ENCODE measurements around the gene KLC1. TPM values are rescaled to one million over a fixed set of nuclear protein-coding genes. Genes with fewer than 3 reads are reported as not detected.

KLC1 gene
- total and polyA plus RNA-seq, 4 donors, result 71.7 to 315 (median 222) TPM

DNA sequence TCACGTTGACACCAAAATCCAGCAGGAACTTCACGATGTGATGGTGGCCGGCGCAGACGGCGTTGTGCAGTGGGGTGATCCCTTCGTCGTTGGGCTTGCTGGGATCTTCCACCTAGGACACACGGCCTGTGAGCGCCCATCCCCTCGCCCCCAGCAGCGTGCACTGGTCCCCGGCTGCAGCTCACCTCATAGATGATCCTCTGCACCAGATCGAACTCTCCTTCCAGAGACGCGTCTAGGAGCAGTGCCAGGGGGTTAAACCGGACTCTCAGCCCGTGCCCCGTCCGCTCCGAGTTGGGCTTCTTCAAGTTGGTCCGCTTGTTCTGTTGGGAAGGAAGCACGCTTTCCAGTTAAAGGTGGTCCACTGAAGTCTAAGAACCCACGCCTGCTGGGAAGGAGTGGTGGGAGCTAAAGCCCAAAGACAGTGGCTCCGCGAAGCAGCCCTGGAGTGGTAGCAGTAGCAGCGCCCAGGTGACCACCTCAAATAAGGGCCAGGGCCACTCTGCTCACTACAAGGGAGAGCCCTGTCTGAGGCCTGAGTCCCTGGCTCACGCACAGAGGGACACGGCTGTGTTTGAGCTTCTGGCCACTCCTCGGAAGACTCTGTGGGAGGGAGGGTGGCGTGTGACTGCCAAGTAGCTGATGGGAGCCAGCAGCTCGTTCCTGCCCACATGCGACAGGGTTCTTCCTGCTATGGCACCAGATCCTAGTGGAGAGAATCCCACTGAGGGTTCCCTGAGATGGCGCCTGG lies 109.9 kb downstream of the KLC1 start:
- H3K27me3 ChIP-seq (ENCODE audit: control insufficient read depth in 1 of 2, insufficient read depth in 2 of 2, low read length in 1 of 2), result no peaks in the 10 kb centered on the region
- ATAC-seq (ENCODE audit: low FRiP score) (no peak), DNase-seq (peak in 1 of 2 donors; percentile 70)
- H3K36me3 ChIP-seq (ENCODE audit: control insufficient read depth in 1 of 2, insufficient read depth in 2 of 2, low read length in 1 of 2), result no peaks in the 10 kb centered on the region
- intact Hi-C loops (cut with DNase I), result no loop called here
- no peaks in the 10 kb centered on the region for H3K4me1 ChIP-seq (ENCODE audit: control insufficient read depth in 1 of 2, insufficient read depth in 2 of 2, low read length in 2 of 2)
- H3K9me3 ChIP-seq (ENCODE audit: control insufficient read depth, low read length), result no peaks in the 10 kb centered on the region
- H3K4me3 ChIP-seq (ENCODE audit: low read length in 2 of 2), result no peak overlapping the region
- H3K27ac ChIP-seq (ENCODE audit: low read depth in 1 of 2, low read length in 2 of 2), result no peak overlapping the region
- WGBS, 2 donors, result 79% methylated on average over 34 of the region's 34 CpGs

DNA sequence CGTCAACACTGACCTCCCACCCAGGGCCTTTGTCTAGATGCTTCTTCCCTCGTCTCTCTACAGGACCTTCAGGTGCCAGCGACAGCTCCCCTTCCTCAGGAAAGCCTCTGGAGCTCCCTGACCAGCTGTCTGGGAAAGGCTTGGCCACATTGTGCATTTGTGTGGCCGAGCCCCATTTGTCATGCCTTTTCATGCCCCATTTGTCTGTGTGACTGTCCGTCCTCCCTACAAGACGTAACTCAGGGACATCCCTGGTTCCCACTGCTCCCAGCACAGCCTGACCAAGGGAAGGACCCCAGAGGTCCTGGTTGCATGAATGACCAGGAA lies 110.4 kb downstream of the KLC1 start:
- H3K4me3 ChIP-seq (ENCODE audit: low read length in 2 of 2), result no peak overlapping the region
- no peak for ATAC-seq (ENCODE audit: low FRiP score)
- intact Hi-C loops (cut with DNase I), result no loop called here
- DNase-seq, result no peak
- H3K27ac ChIP-seq (ENCODE audit: low read depth in 1 of 2, low read length in 2 of 2), result no peak overlapping the region
- no peaks in the 10 kb centered on the region for H3K27me3 ChIP-seq (ENCODE audit: control insufficient read depth in 1 of 2, insufficient read depth in 2 of 2, low read length in 1 of 2)
- WGBS, 2 donors, result 92 to 95% methylated on average over 6 of the region's 6 CpGs
- no peaks in the 10 kb centered on the region for H3K36me3 ChIP-seq (ENCODE audit: control insufficient read depth in 1 of 2, insufficient read depth in 2 of 2, low read length in 1 of 2)
- H3K9me3 ChIP-seq (ENCODE audit: control insufficient read depth, low read length), result no peaks in the 10 kb centered on the region
- no peaks in the 10 kb centered on the region for H3K4me1 ChIP-seq (ENCODE audit: control insufficient read depth in 1 of 2, insufficient read depth in 2 of 2, low read length in 2 of 2)

DNA sequence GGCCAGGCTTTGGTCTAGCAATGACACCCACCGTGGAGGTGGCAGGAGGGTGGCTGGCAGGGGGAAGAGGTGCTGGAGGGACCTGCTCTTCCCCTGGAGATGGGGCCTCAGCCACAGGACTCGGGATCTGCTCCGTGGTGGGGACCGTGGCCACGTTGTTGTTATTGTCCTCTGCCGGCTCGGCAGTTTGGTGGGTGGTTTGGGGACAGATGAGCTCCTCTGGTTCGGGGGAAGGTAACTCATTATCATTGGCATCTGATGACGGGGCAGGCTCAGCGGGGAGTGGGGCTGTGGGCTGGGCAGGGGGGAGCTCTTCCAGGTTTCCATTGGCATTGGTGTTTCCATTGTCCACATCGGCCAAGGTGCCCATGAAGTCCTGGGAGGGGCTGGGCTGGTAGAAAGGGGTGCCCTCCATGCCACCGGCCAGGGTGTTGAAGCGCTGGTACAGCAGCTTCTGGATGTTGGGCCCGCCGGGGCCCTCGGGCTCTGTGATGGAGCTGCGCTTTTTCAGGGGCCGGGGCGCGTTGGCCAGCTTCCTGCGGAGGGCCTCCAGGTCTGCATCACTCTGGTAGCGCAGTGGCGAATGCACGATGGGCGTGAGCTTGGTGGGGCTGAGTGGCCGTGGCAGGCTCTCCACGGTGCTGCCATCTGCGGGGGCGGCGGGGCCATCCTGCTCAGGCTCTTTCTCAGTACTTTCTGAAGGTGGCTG lies 110.9 kb downstream of the KLC1 start:
- intact Hi-C loops (cut with DNase I), result no loop called here
- Histone ChIP-seq H3K27me3 (ENCODE audit: control insufficient read depth in 1 of 2, insufficient read depth in 2 of 2, low read length in 1 of 2) (no peaks in the 10 kb centered on the region), H3K4me1 (ENCODE audit: control insufficient read depth in 1 of 2, insufficient read depth in 2 of 2, low read length in 2 of 2) (no peaks in the 10 kb centered on the region), H3K4me3 (ENCODE audit: low read length in 2 of 2) (no peak overlapping the region), H3K27ac (ENCODE audit: low read depth in 1 of 2, low read length in 2 of 2) (no peak overlapping the region), H3K36me3 (ENCODE audit: control insufficient read depth in 1 of 2, insufficient read depth in 2 of 2, low read length in 1 of 2) (no peaks in the 10 kb centered on the region), H3K9me3 (ENCODE audit: control insufficient read depth, low read length) (no peaks in the 10 kb centered on the region)
- 96% methylated on average over 30 of the region's 30 CpGs for WGBS, 2 donors
- peak in 1 of 2 donors; percentile 72 for DNase-seq
- no peak for ATAC-seq (ENCODE audit: low FRiP score)

DNA sequence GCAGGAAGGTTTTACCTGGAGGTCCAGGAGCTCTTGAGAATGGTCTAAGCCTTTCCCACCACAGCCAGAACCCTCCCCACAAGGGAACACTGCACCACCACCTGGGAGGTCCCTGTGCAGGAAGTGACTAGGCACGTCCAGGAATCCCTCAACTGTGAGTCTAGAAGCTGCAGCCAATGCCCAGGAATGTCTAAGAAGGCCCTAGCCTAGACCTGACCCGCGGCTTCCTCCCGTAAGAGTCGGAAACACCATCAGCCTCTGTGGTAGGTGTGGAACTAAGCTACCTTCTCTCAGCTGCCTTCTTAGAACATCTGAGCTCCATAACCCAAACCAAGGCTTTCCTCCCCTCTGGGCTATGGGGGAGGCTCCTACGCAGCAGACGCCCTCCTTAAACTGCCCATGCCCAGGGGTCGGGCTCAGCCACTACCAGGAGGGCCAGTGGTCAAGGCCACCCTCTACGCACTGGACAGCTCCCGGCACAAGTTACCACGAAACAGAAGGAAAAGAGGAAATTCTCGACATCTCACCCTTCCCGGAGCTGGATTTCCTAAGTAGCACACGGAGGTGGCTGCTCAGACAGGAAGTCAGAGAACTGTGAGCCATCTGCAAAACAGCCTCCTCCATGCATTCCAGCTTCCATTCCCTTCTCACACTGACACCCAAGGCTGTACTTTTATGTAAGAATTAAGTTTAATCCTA lies 112.1 kb downstream of the KLC1 start:
- no peaks in the 10 kb centered on the region for H3K9me3 ChIP-seq (ENCODE audit: control insufficient read depth, low read length)
- intact Hi-C loops (cut with DNase I), result no loop called here
- no peak for ATAC-seq (ENCODE audit: low FRiP score)
- no peaks in the 10 kb centered on the region for H3K4me1 ChIP-seq (ENCODE audit: control insufficient read depth in 1 of 2, insufficient read depth in 2 of 2, low read length in 2 of 2)
- no peaks in the 10 kb centered on the region for H3K36me3 ChIP-seq (ENCODE audit: control insufficient read depth in 1 of 2, insufficient read depth in 2 of 2, low read length in 1 of 2)
- H3K27ac ChIP-seq (ENCODE audit: low read depth in 1 of 2, low read length in 2 of 2), result no peak overlapping the region
- peak in 1 of 2 donors; percentile 37 for DNase-seq
- H3K27me3 ChIP-seq (ENCODE audit: control insufficient read depth in 1 of 2, insufficient read depth in 2 of 2, low read length in 1 of 2), result no peaks in the 10 kb centered on the region
- 87 to 88% methylated on average over 14 of the region's 14 CpGs for WGBS, 2 donors
- H3K4me3 ChIP-seq (ENCODE audit: low read length in 2 of 2), result no peak overlapping the region

DNA sequence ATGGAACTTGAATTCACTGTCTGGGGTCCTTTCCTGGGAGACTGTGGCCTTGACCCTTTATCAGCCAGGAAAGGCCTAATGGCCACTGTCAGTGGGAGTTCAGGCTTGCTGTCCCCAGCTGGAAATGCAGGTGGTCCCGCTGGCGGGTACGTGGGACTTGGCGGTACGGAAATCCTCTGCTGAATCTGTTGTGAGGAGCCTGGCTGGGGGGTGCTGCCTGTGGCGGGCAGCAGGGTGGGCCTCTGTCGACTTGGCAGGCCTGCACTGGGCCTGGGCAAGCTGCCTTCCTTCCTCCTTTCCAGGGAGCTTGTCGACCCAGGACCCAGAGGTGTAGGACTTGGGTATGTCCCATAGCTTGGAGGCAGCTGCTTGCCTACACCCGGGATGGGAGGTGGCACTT lies 112.9 kb downstream of the KLC1 start:
- DNase-seq (peak in 1 of 2 donors; percentile 45), ATAC-seq (ENCODE audit: low FRiP score) (no peak)
- H3K27me3 ChIP-seq (ENCODE audit: control insufficient read depth in 1 of 2, insufficient read depth in 2 of 2, low read length in 1 of 2), result no peaks in the 10 kb centered on the region
- H3K27ac ChIP-seq (ENCODE audit: low read depth in 1 of 2, low read length in 2 of 2), result no peak overlapping the region
- H3K4me3 ChIP-seq (ENCODE audit: low read length in 2 of 2), result no peak overlapping the region
- H3K36me3 ChIP-seq (ENCODE audit: control insufficient read depth in 1 of 2, insufficient read depth in 2 of 2, low read length in 1 of 2), result no peaks in the 10 kb centered on the region
- intact Hi-C loops (cut with DNase I), result no loop called here
- no peaks in the 10 kb centered on the region for H3K9me3 ChIP-seq (ENCODE audit: control insufficient read depth, low read length)
- H3K4me1 ChIP-seq (ENCODE audit: control insufficient read depth in 1 of 2, insufficient read depth in 2 of 2, low read length in 2 of 2), result no peaks in the 10 kb centered on the region
- WGBS, 2 donors, result 81 to 82% methylated on average over 9 of the region's 9 CpGs

DNA sequence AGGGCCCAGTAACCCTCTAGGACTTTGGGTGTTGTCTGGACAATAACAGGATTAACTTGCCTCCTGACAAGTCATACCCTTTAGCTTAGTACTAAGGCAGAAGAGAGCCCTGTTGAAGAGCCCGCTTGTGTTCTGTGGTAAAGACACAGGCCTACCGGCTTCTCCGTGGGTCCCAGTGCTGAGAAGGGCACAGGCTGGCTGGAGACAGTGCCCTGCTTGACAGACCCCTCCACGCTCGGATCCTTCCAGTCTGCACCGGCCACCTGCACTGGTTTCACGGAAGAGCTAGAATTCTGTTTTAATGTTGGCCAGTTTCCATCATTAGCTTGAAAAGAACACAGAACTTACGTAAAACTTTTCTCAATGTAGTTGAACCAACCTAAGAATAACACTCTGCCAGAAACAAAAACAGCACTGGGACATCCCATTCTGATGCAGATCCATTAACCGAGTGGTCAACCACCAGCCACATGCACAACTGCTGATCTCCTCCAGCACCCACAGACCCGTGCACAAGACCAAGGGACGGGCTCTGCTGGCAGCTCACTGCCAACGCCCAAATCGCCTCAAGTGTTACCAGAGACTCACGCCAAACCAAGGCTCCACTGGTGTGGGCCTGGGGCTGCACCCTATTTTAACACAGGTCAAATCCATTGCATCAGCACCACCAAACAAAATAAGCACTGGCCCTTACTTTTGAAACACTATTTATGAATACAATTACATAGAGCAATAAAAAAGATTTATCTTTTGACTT lies 113.7 kb downstream of the KLC1 start:
- H3K27ac ChIP-seq (ENCODE audit: low read depth in 1 of 2, low read length in 2 of 2), result no peak overlapping the region
- WGBS, 2 donors, result 86 to 89% methylated on average over 14 of the region's 14 CpGs
- no peaks in the 10 kb centered on the region for H3K27me3 ChIP-seq (ENCODE audit: control insufficient read depth in 1 of 2, insufficient read depth in 2 of 2, low read length in 1 of 2)
- no peaks in the 10 kb centered on the region for H3K9me3 ChIP-seq (ENCODE audit: control insufficient read depth, low read length)
- H3K4me1 ChIP-seq (ENCODE audit: control insufficient read depth in 1 of 2, insufficient read depth in 2 of 2, low read length in 2 of 2), result no peaks in the 10 kb centered on the region
- no peaks in the 10 kb centered on the region for H3K36me3 ChIP-seq (ENCODE audit: control insufficient read depth in 1 of 2, insufficient read depth in 2 of 2, low read length in 1 of 2)
- ATAC-seq (ENCODE audit: low FRiP score) (no peak), DNase-seq (peak in 1 of 2 donors; percentile 50)
- H3K4me3 ChIP-seq (ENCODE audit: low read length in 2 of 2), result no peak overlapping the region
- intact Hi-C loops (cut with DNase I), result no loop called here

DNA sequence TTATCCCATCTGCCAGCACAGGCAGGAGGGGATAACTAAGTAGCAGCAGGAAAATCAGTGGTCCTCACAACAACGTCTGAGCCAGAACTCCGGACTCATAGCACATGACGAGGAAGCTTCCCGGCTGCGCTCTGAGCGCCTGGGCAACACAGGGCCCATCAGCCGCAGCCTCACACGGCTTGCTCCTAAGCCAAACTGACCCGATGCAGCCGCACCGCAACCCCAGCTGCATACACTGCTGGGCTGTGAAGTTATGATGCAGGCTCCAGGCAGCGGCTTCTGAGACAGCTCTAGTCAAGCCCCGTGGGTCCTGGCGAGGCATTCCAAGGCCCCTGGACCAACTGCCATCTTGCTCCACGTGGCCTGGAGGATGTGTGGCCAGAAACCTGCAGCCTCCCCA lies 114.7 kb downstream of the KLC1 start:
- WGBS, 2 donors, result 90 to 92% methylated on average over 15 of the region's 15 CpGs
- no peaks in the 10 kb centered on the region for H3K4me1 ChIP-seq (ENCODE audit: control insufficient read depth in 1 of 2, insufficient read depth in 2 of 2, low read length in 2 of 2)
- H3K27ac ChIP-seq (ENCODE audit: low read depth in 1 of 2, low read length in 2 of 2), result no peak overlapping the region
- H3K36me3 ChIP-seq (ENCODE audit: control insufficient read depth in 1 of 2, insufficient read depth in 2 of 2, low read length in 1 of 2), result no peaks in the 10 kb centered on the region
- ATAC-seq (ENCODE audit: low FRiP score) (no peak), DNase-seq (peak in 1 of 2 donors; percentile 64)
- intact Hi-C loops (cut with DNase I), result no loop called here
- H3K9me3 ChIP-seq (ENCODE audit: control insufficient read depth, low read length), result no peaks in the 10 kb centered on the region
- no peaks in the 10 kb centered on the region for H3K27me3 ChIP-seq (ENCODE audit: control insufficient read depth in 1 of 2, insufficient read depth in 2 of 2, low read length in 1 of 2)
- H3K4me3 ChIP-seq (ENCODE audit: low read length in 2 of 2), result no peak overlapping the region

DNA sequence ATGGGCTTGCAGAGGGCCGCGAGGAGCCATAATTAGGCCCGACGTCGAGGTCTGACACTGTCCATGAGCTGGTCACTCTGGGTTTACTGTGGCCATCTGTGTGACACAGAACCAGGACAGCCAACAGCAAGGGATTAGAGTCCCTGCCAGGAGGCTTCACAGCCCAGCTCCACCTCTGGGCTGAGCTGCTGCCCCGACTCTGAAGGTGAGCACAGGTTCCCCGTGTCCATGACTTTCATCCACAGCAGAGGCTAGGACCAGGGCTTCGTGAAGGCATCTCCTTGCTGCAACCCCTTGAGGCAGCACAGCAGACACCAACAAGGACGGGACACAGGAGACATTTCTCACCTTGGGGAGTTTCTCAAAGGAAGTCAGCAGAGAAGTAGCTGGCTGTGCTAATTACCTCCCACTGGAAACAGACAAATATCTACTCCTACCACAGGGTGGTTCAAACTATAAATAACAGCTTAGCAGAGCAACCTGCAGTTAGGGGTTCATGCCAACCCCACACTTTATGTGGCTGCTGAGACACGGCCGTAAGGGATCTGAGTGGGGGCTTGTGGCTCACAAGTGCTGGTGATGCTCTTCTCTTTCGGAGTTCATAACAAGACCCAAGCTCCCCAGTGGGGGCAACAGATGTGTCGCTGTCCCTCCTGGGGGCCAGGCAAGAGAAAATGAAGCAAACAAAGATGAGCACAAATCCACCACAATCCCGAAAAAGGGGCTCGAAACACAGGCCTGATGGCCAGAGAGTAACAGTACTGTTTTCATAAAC lies 115.8 kb downstream of the KLC1 start:
- H3K9me3 ChIP-seq (ENCODE audit: control insufficient read depth, low read length), result no peaks in the 10 kb centered on the region
- no peaks in the 10 kb centered on the region for H3K36me3 ChIP-seq (ENCODE audit: control insufficient read depth in 1 of 2, insufficient read depth in 2 of 2, low read length in 1 of 2)
- DNase-seq, result no peak
- H3K4me1 ChIP-seq (ENCODE audit: control insufficient read depth in 1 of 2, insufficient read depth in 2 of 2, low read length in 2 of 2), result no peaks in the 10 kb centered on the region
- H3K27me3 ChIP-seq (ENCODE audit: control insufficient read depth in 1 of 2, insufficient read depth in 2 of 2, low read length in 1 of 2), result no peaks in the 10 kb centered on the region
- intact Hi-C loops (cut with DNase I), result no loop called here
- H3K27ac ChIP-seq (ENCODE audit: low read depth in 1 of 2, low read length in 2 of 2), result no peak overlapping the region
- no peak for ATAC-seq (ENCODE audit: low FRiP score)
- no peak overlapping the region for H3K4me3 ChIP-seq (ENCODE audit: low read length in 2 of 2)
- 84 to 88% methylated on average over 15 of the region's 15 CpGs for WGBS, 2 donors
